Esophagus muscularis mucosa (tissue), 4 donors: Measurements from ENCODE around the gene UCN3. TPM values are rescaled to one million over a fixed set of nuclear protein-coding genes. Genes with fewer than 3 reads are reported as not detected.

Experiments used
- DNase-seq: peaks from one replicate; pipeline ENCODE4 v3.0.0-alpha.2; 2017; ENCODE audit errors: extremely low spot score
- H3K27ac ChIP-seq, 4 donors: fragments of 200-600 bp; sonication (generic); replicated peaks in 1 of 4; 1 replicate in 3 of 4; 2 replicates in 1 of 4; pipeline ENCODE4 v1.5.1; 2016 to 2019; ENCODE audit warnings: mild to moderate bottlenecking in 1 of 4
- H3K27me3 ChIP-seq, 4 donors: fragments of 200-600 bp; sonication (generic); one replicate each; pipeline versions ENCODE4 v1.5.1 to v1.6.0; 2016 to 2019
- H3K36me3 ChIP-seq, 4 donors: fragments of 200-600 bp; sonication (generic); one replicate each; pipeline ENCODE4 v1.5.1; 2016 to 2019
- H3K4me1 ChIP-seq, 4 donors: fragments of 200-600 bp; sonication (generic); one replicate each; pipeline ENCODE4 v1.5.1; 2016 to 2019
- H3K4me3 ChIP-seq, 4 donors: fragments of 200-600 bp; sonication (generic); 1 replicate in 2 of 4; 2 replicates in 2 of 4; pipeline ENCODE4 v1.5.1; 2016 to 2019; ENCODE audit warnings: mild to moderate bottlenecking in 4 of 4, moderate library complexity in 1 of 4
- H3K9me3 ChIP-seq, 4 donors: fragments of 200-600 bp; sonication (generic); 1 replicate in 3 of 4; 2 replicates in 1 of 4; pipeline ENCODE4 v1.5.1; 2016 to 2019
- EP300 ChIP-seq: sonication (generic); formaldehyde crosslinking; IDR thresholded peaks from one replicate; pipeline ENCODE4 v1.6.1; 2017; ENCODE audit warnings: antibody characterized with exemption
- POLR2A ChIP-seq: fragments of 450-650 bp; IDR thresholded peaks from one replicate; pipeline ENCODE4 v1.6.1; 2017; ENCODE audit warnings: antibody characterized with exemption, moderate library complexity, mild to moderate bottlenecking, low read depth
- POLR2AphosphoS5 ChIP-seq, 2 donors: sonication (generic); formaldehyde crosslinking; IDR thresholded peaks; one replicate each; pipeline ENCODE4 v1.6.1; 2017; ENCODE audit warnings: antibody characterized with exemption in 2 of 2
- WGBS: methylation state at CpG from one replicate; pipeline ENCODE4 v1.1.5; 2018; 5-methylcytosine and 5-hydroxymethylcytosine counted together
- intact Hi-C: fragments of 100-400 bp; cut with DNase I; formaldehyde crosslinking; loops from one replicate; pipeline ENCODE4 v1.15.1; 2023
- total RNA-seq, 4 donors: library from RNA; depleted of rRNA; stranded (reverse); fragments of >200 nt; gene quantifications; one replicate each; pipeline versions ENCODE4 v1.1.0 to v1.2.1, GENCODE V29; 2016
- TF ChIP-seq, protein P1 (sequence below), 3 experiments: fragments of 200-600 bp in 2 of 3; fragments of 450-650 bp in 1 of 3; sonication (generic) in 2 of 3; IDR thresholded peaks; one replicate each; pipeline ENCODE4 v1.5.1; 2017 to 2019; ENCODE audit warnings: antibody characterized with exemption in 3 of 3, mild to moderate bottlenecking in 2 of 3, moderate library complexity in 1 of 3

The UCN3 gene
- total RNA-seq, 4 donors from 2014 or later: not detected

- Histone ChIP-seq H3K27ac (no peak overlapping the region), H3K27me3 (no peaks in the 10 kb centered on the region), H3K9me3 (no peaks in the 10 kb centered on the region), H3K4me1 (no peaks in the 10 kb centered on the region), H3K4me3 (no peak overlapping the region), H3K36me3 (no peaks in the 10 kb centered on the region)
- WGBS: 94% methylated on average over 2 of the region's 2 CpGs
- intact Hi-C loops: loop anchor here (10.0 kb wide), 1 partner anchor 536 kb away; no protein-coding TSS in a partner anchor
- TF ChIP-seq, protein P1, sequence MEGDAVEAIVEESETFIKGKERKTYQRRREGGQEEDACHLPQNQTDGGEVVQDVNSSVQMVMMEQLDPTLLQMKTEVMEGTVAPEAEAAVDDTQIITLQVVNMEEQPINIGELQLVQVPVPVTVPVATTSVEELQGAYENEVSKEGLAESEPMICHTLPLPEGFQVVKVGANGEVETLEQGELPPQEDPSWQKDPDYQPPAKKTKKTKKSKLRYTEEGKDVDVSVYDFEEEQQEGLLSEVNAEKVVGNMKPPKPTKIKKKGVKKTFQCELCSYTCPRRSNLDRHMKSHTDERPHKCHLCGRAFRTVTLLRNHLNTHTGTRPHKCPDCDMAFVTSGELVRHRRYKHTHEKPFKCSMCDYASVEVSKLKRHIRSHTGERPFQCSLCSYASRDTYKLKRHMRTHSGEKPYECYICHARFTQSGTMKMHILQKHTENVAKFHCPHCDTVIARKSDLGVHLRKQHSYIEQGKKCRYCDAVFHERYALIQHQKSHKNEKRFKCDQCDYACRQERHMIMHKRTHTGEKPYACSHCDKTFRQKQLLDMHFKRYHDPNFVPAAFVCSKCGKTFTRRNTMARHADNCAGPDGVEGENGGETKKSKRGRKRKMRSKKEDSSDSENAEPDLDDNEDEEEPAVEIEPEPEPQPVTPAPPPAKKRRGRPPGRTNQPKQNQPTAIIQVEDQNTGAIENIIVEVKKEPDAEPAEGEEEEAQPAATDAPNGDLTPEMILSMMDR (IDR thresholded peaks at IDR 0.05): no peak
- TF ChIP-seq POLR2AphosphoS5 (IDR thresholded peaks at IDR 0.05) (no peak), EP300 (no peak), POLR2A (no peak)
- DNase-seq: no peak
Observed at GRCh38 chr10:5381187-5381586, 16.4 kb downstream of the UCN3 start.

DNA sequence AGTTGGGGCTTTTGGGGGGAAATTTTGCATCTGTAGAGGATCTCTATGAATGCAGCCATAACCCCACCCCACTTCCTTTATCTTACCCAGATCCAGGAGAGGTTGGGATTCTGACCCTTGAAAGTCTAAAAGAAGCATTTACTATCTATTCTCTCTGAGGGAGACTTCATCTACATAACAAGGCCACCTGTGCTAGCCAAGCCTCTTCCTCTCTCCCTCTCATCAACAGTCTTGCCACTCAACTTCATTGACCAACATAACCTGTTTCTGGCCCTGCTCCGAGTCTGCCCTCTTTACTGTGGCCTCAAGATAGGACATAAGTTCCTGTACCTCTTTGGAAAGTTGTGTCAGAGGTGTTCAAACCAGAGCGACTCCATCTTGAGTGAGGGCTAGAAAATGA is 20.5 kb downstream of the UCN3 start:
- Histone ChIP-seq H3K27ac (no peak overlapping the region), H3K36me3 (no peaks in the 10 kb centered on the region), H3K9me3 (peaks cover 0 to 11% (median 9%) of the 10 kb centered on the region in 4 donors), H3K27me3 (no peaks in the 10 kb centered on the region), H3K4me1 (no peaks in the 10 kb centered on the region), H3K4me3 (no peak overlapping the region)
- intact Hi-C loops: loop anchor here (10.0 kb wide), 1 partner anchor 540 kb away; no protein-coding TSS in a partner anchor
- WGBS: 81% methylated on average over 2 of the region's 2 CpGs
- DNase-seq: peak; percentile 62
- TF ChIP-seq EP300: no peak
- no peak for TF ChIP-seq POLR2AphosphoS5 (IDR thresholded peaks at IDR 0.05)
- no peak for TF ChIP-seq POLR2A
- TF ChIP-seq, protein P1 (IDR thresholded peaks at IDR 0.05): no peak

DNA sequence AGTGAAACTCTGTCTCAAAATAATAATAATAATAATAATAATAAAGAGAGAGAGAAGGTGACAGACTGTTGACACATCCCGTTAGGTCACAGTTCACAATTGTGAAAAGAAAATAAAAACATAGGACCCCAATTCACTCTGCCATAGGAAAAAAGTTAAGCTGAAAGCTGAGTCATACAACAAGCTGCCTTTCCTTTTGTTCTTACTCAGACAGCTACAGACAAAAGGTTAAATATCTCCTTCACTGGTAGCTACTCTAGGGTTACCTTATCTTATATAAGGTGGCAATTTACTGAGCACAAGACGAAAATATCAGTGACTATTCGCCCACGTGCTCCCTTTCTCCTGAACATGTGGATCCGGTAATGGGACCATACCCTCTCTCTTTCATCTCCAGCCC is 22.4 kb downstream of the UCN3 start:
- Histone ChIP-seq H3K4me1 (no peaks in the 10 kb centered on the region), H3K36me3 (no peaks in the 10 kb centered on the region), H3K9me3 (peaks cover 0 to 28% (median 26%) of the 10 kb centered on the region in 4 donors), H3K27me3 (no peaks in the 10 kb centered on the region), H3K27ac (no peak overlapping the region), H3K4me3 (no peak overlapping the region)
- intact Hi-C loops: loop anchor here (10.0 kb wide), 1 partner anchor 542 kb away; no protein-coding TSS in a partner anchor
- DNase-seq: no peak
- WGBS: 92% methylated on average over 5 of the region's 5 CpGs
- no peak for TF ChIP-seq POLR2AphosphoS5 (IDR thresholded peaks at IDR 0.05)
- no peak for TF ChIP-seq POLR2A
- TF ChIP-seq, protein P1 (IDR thresholded peaks at IDR 0.05): no peak
- no peak for TF ChIP-seq EP300

DNA sequence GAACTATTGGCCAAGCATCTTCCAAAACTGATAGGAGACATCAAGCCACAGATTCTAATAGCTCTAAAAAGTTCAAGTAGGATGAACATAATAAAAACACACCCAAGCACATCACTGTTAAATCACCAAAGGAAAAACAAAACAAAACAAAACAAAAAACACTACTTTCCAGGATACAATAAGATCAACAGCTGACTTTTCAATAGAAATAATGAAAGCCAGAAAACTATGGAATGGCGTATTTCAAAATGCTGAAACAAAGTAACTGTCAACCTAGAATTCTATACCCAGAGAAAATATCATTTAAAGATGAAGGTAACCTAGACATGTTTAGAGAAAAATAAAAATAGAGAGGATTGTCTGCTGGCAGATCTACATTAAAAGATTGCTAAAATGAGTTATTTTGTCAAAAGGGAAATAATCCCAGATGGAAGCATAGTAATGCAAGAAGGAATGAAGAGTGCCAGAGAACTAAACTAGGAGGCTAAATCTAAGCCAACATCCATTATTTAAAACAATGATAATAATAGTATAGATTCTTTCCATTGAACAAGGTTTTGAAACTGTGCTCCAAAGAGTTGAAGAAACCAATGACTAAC is 25.9 kb downstream of the UCN3 start:
- 94% methylated on average over 1 of the region's 1 CpG for WGBS
- TF ChIP-seq, protein P1 (IDR thresholded peaks at IDR 0.05): no peak
- intact Hi-C loops: no loop called here
- H3K4me1 ChIP-seq: no peaks in the 10 kb centered on the region
- no peaks in the 10 kb centered on the region for H3K27me3 ChIP-seq
- H3K36me3 ChIP-seq: peaks cover 0 to 6% (median 0%) of the 10 kb centered on the region in 4 donors
- no peak overlapping the region for H3K27ac ChIP-seq
- peaks cover 0 to 28% (median 26%) of the 10 kb centered on the region in 4 donors for H3K9me3 ChIP-seq
- H3K4me3 ChIP-seq: no peak overlapping the region
- DNase-seq: no peak

DNA sequence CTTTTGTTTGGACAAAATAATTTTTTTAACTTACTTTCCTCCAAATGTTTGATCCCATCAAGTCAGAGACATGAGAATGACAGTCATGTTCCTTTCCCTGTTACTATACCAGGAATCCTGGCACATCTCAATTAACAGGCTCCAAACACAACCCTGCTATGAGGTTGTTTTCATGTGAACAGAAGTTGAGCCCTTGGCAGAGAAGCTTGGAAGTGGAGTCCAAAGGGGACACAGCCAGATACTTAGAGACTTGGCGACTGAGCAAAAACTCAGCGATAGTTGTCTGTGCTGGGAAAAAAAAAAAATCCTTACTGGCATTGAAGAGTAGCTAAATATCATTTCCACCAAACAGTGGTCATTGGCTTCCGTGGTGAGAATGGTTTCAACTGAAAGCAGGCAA is 27.0 kb downstream of the UCN3 start:
- Histone ChIP-seq H3K4me3 (no peak overlapping the region), H3K27ac (no peak overlapping the region), H3K27me3 (no peaks in the 10 kb centered on the region), H3K9me3 (peaks cover 0 to 28% (median 26%) of the 10 kb centered on the region in 4 donors), H3K36me3 (peaks cover 0 to 6% (median 0%) of the 10 kb centered on the region in 4 donors), H3K4me1 (no peaks in the 10 kb centered on the region)
- 78% methylated on average over 3 of the region's 3 CpGs for WGBS
- intact Hi-C loops: no loop called here
- TF ChIP-seq POLR2AphosphoS5 (IDR thresholded peaks at IDR 0.05) (no peak), EP300 (no peak), POLR2A (no peak)
- TF ChIP-seq, protein P1 (IDR thresholded peaks at IDR 0.05): no peak
- DNase-seq: peak; percentile 1
